ENCODE results near the gene GMDS.

- TF ChIP-seq POLR2A (IDR thresholded peaks at IDR 0.05; ENCODE audit: control extremely low read depth in 1 of 2, low read depth in 2 of 2, low read length in 2 of 2) (no peak), SP1 (IDR thresholded peaks at IDR 0.05; ENCODE audit: low read depth, low read length) (no peak), JUND (IDR thresholded peaks at IDR 0.05; ENCODE audit: low read length) (no peak)
Measured at GRCh38 chr6:1963596-1963995, 281.8 kb downstream of the GMDS start.
